Breast epithelium (tissue), 3 donors: Measurements from ENCODE around the gene LLPH.

ENCODE experiments used
- POLR2AphosphoS5 ChIP-seq, 3 donors: sonication (generic); formaldehyde crosslinking; IDR thresholded peaks; one replicate each; pipeline ENCODE4 v1.6.1; 2017; ENCODE audit warnings: antibody characterized with exemption in 3 of 3
- TF ChIP-seq, protein P1 (sequence below), 3 donors: fragments of 450-650 bp; IDR thresholded peaks; one replicate each; pipeline ENCODE4 v1.5.1; 2016 to 2017; ENCODE audit warnings: antibody characterized with exemption in 3 of 3, mild to moderate bottlenecking in 3 of 3, moderate library complexity in 3 of 3

DNA sequence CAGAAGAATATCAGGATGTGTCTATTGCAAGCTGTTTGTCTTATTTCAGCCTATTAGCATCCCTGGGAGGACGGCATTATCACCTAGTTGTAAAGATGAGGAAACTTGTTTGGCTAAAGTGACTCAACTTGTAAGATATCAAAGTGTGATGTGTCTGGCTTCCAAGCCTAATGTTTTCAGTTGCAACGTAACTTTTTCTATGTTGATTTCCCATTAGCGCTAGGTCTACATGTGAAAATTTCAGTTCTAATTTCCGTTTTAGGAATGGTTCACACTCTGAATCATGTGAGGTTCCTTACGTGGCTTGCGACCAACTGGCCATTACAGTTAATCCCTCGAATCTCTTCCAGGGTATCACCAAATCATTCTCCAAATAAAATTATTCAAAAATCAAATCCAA is 58.0 kb downstream of the LLPH start:
- TF ChIP-seq POLR2AphosphoS5 (IDR thresholded peaks at IDR 0.05) = no peak
- TF ChIP-seq, protein P1, sequence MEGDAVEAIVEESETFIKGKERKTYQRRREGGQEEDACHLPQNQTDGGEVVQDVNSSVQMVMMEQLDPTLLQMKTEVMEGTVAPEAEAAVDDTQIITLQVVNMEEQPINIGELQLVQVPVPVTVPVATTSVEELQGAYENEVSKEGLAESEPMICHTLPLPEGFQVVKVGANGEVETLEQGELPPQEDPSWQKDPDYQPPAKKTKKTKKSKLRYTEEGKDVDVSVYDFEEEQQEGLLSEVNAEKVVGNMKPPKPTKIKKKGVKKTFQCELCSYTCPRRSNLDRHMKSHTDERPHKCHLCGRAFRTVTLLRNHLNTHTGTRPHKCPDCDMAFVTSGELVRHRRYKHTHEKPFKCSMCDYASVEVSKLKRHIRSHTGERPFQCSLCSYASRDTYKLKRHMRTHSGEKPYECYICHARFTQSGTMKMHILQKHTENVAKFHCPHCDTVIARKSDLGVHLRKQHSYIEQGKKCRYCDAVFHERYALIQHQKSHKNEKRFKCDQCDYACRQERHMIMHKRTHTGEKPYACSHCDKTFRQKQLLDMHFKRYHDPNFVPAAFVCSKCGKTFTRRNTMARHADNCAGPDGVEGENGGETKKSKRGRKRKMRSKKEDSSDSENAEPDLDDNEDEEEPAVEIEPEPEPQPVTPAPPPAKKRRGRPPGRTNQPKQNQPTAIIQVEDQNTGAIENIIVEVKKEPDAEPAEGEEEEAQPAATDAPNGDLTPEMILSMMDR (IDR thresholded peaks at IDR 0.05) = no peak
